ENCODE measurements around the gene PTPRG.

DNA sequence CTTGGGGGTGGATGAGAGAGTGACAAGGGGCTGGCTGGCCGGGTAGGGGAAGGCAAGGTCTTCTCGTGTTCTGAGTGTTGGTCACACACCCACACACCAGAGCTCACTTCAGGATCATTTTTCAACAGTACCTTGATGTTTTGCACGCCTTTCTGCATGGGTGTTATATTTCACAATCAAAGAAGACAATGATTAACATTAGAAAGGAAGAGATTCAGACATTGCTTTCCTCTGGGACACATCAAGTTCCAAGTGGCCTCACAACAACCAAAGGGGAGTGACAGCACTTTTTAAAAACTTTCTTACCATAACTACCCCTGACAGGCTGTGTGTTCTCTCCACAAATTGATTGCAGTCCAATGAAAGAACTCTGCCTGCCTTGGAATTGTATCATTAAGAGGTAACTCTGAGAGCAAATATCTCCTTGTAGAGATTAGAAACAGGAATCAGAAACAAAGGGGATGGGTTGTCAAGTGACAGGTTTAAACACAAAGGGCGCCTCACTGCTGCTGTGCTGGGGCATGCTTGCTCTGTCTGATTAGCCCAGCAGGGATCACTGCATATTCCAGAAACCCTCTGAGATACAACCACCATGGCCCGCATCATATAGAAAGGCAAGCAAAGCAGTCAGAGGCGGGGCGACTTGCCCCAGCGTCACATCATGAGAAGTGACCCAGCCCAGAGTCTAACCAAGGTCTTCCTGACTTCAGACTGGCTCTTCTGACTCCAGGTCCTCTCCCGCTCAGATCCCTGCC is 581.1 kb downstream of the PTPRG start:
- TF ChIP-seq, protein P1, sequence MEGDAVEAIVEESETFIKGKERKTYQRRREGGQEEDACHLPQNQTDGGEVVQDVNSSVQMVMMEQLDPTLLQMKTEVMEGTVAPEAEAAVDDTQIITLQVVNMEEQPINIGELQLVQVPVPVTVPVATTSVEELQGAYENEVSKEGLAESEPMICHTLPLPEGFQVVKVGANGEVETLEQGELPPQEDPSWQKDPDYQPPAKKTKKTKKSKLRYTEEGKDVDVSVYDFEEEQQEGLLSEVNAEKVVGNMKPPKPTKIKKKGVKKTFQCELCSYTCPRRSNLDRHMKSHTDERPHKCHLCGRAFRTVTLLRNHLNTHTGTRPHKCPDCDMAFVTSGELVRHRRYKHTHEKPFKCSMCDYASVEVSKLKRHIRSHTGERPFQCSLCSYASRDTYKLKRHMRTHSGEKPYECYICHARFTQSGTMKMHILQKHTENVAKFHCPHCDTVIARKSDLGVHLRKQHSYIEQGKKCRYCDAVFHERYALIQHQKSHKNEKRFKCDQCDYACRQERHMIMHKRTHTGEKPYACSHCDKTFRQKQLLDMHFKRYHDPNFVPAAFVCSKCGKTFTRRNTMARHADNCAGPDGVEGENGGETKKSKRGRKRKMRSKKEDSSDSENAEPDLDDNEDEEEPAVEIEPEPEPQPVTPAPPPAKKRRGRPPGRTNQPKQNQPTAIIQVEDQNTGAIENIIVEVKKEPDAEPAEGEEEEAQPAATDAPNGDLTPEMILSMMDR (IDR thresholded peaks at IDR 0.05; ENCODE audit: extremely low read depth in 1 of 2, insufficient read depth in 1 of 2, low read depth in 1 of 2, low read length in 2 of 2) = no peak
- TF ChIP-seq, protein P2, sequence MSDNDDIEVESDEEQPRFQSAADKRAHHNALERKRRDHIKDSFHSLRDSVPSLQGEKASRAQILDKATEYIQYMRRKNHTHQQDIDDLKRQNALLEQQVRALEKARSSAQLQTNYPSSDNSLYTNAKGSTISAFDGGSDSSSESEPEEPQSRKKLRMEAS (IDR thresholded peaks at IDR 0.05; ENCODE audit: insufficient read depth, insufficient read length) = no peak
